ENCODE results near the gene TMEM145. TPM values are rescaled to one million over a fixed set of nuclear protein-coding genes. Genes with fewer than 3 reads are reported as not detected.

TMEM145 gene
- total RNA-seq, 1 donor from 2014 or later, result not detected

- ATAC-seq (no peak), DNase-seq (peak; percentile 46)
- H3K4me1 ChIP-seq, result peaks cover 53% of the 10 kb centered on the region
- no peak overlapping the region for H3K4me3 ChIP-seq
- no peaks in the 10 kb centered on the region for H3K27me3 ChIP-seq (ENCODE audit: low read depth)
- H3K9me3 ChIP-seq, result no peaks in the 10 kb centered on the region
- no peak overlapping the region for H3K27ac ChIP-seq
- intact Hi-C loops (cut with DNase I), result no loop called here
- peaks cover 35% of the 10 kb centered on the region for H3K36me3 ChIP-seq
- no peak for TF ChIP-seq CTCF (IDR thresholded peaks at IDR 0.05)
These were observed 40.1 kb upstream of the TMEM145 start for GRCh38 chr19:42272989-42273406.

GRCh38 chr19:42273407-42274064, 39.6 kb upstream of the TMEM145 start:
- no peak for TF ChIP-seq CTCF (IDR thresholded peaks at IDR 0.05)
- peak; percentile 40 for DNase-seq
- H3K36me3 ChIP-seq, result peaks cover 35% of the 10 kb centered on the region
- no peak for ATAC-seq
- no peaks in the 10 kb centered on the region for H3K9me3 ChIP-seq
- no peak overlapping the region for H3K4me3 ChIP-seq
- no peaks in the 10 kb centered on the region for H3K27me3 ChIP-seq (ENCODE audit: low read depth)
- peaks cover 59% of the 10 kb centered on the region for H3K4me1 ChIP-seq
- H3K27ac ChIP-seq, result no peak overlapping the region
- intact Hi-C loops (cut with DNase I), result no loop called here

- intact Hi-C loops (cut with DNase I), result no loop called here
- Histone ChIP-seq H3K27ac (no peak overlapping the region), H3K36me3 (peaks cover 35% of the 10 kb centered on the region), H3K27me3 (ENCODE audit: low read depth) (no peaks in the 10 kb centered on the region), H3K4me3 (no peak overlapping the region), H3K4me1 (peaks cover 65% of the 10 kb centered on the region), H3K9me3 (no peaks in the 10 kb centered on the region)
- no peak for TF ChIP-seq CTCF (IDR thresholded peaks at IDR 0.05)
- DNase-seq, result peak; percentile 42
- ATAC-seq, result no peak
These were observed 38.9 kb upstream of the TMEM145 start for GRCh38 chr19:42274065-42274682.

- Histone ChIP-seq H3K4me3 (no peak overlapping the region), H3K27me3 (ENCODE audit: low read depth) (no peaks in the 10 kb centered on the region), H3K4me1 (peaks cover 67% of the 10 kb centered on the region), H3K9me3 (no peaks in the 10 kb centered on the region), H3K27ac (no peak overlapping the region), H3K36me3 (peaks cover 35% of the 10 kb centered on the region)
- ATAC-seq, result no peak
- intact Hi-C loops (cut with DNase I), result no loop called here
- TF ChIP-seq CTCF (IDR thresholded peaks at IDR 0.05), result no peak
- DNase-seq, result no peak
These were observed 38.0 kb upstream of the TMEM145 start for GRCh38 chr19:42275103-42275502.

DNA sequence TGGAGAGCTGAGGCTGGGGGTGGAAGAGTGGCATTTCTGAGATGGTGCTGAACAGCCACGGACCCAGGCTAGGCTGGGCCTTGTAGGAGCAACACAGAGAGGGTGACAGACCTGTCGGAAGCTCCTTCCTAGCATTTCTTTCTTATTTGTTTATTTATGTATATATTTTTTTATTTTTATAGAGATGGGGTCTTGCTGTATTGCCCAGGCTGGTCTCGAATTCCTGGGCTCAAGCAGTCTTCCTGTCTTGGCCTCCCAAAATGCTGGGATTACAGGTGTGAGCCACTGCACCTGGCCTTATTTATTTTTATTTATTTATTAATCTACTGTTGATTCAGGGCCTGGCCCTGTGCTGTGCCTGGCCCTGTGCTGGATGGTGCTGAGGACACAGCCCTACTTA, 37.6 kb upstream of the TMEM145 start:
- no peak for TF ChIP-seq CTCF (IDR thresholded peaks at IDR 0.05)
- Histone ChIP-seq H3K4me3 (no peak overlapping the region), H3K9me3 (no peaks in the 10 kb centered on the region), H3K4me1 (peaks cover 63% of the 10 kb centered on the region), H3K36me3 (peaks cover 35% of the 10 kb centered on the region), H3K27me3 (ENCODE audit: low read depth) (no peaks in the 10 kb centered on the region), H3K27ac (no peak overlapping the region)
- DNase-seq, result no peak
- no peak for ATAC-seq
- intact Hi-C loops (cut with DNase I), result no loop called here
